ENCODE results near the gene TBXT.
"Not testable (repeated sequence)": the region's sequence is repeated elsewhere in the genome, so short reads cannot be mapped to it uniquely, and the experiment has no call there.

The TBXT gene

GRCh38 chr6:166167801-166168615 lies at the start of gene TBXT:
Gene TBXT (minus strand): TSS chr6:166167851. CDS start chr6:166167591, 260 bp downstream.
- DNase-seq (ENCODE audit: low read depth, low spot score), result no peak

DNA sequence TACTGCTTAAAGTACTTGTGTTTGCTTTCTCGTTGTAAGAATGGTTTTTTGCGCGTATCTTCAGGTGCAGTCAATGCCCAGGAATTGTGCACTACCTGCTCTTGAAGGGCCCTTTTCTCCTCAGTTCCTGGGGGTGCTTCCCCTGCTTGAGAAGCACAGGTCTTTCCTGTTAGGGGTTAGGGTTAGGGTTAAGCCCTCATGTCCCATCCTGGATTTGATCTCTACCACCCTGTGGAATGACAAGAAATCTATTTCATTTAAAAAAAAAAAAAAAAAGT lies 39.6 kb upstream of the TBXT start:
- no peak for DNase-seq (ENCODE audit: low read depth, low spot score)

DNA sequence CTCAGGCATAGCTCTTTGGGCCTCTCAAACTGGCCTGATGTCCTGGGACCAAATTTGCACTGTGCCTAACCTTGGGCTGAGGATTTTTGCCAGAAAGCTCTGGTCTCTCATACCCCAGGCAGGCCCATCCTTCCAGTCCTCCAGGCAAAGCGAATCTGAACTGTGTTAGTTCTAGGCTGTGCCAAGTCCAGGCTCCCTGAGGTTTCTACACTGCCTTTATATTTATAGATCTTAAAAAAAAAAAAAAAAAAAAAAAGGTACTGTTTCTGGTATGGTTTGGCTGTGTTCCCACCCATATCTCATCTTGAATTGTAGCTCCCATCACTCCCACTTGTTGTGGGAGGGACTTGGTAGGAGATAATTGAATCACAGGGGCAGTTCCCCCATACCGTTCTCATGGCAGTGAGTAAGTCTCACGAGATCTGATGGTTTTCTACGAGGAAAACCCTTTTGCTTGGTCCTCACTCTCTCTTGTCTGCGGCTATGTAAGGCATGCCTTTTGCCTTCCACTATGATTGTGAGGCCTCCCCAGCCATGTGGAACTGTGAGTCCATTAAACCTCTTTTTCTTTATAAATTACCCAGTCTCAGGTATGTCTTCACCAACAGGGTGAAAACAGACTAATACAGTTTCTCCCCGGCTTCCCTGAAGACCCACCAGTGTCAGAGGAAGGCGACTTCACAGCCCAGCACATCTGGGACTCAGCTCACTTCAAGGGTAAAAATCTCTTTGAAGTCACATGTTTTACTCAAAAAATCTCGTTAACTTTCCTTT lies 39.0 kb upstream of the TBXT start:
- DNase-seq (ENCODE audit: low read depth, low spot score), result no peak

- no peak for DNase-seq (ENCODE audit: low read depth, low spot score)
Measured at GRCh38 chr6:166206066-166206465, 38.4 kb upstream of the TBXT start.

DNA sequence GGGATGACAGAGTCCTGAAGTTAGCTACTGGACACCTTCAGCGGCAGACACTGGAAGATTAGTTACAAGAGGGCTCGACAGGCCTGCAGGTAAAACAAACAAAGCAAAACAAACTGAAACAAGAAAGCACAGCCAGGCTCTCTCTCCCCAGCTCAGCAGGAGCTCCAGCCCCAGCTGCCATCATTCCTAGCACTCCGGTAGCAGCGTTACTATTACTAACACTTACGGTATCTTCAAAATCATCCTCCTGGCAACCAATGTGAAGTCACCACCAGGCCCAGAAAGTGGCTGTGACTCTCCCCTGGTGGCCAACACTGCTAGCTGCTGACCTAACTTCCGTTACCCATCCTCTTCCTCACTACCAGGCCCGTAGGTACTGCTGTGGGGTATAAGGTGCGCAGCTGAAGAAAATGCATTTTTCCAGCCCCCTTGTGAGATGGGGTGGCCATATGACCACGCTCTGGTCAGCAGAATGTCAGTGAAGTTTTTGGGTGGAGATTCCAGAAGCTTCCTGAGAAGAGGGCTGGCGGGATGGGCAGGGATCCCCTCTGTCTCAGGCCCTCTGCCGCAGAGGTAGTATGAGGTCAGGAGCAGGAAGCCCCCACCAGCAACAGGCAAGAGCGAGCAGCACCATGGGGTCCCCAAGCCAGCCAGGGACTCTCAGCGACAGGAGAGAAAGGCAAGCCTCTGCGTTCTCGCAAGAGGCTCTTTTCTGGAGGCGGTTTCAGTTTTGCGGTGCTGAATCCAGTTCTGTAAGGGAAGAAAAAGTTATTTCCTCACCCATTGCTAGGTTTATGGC lies 37.4 kb upstream of the TBXT start:
- no peak for DNase-seq (ENCODE audit: low read depth, low spot score)

- no peak for DNase-seq (ENCODE audit: low read depth, low spot score)
Measured at GRCh38 chr6:166203641-166204222, 36.1 kb upstream of the TBXT start.

DNA sequence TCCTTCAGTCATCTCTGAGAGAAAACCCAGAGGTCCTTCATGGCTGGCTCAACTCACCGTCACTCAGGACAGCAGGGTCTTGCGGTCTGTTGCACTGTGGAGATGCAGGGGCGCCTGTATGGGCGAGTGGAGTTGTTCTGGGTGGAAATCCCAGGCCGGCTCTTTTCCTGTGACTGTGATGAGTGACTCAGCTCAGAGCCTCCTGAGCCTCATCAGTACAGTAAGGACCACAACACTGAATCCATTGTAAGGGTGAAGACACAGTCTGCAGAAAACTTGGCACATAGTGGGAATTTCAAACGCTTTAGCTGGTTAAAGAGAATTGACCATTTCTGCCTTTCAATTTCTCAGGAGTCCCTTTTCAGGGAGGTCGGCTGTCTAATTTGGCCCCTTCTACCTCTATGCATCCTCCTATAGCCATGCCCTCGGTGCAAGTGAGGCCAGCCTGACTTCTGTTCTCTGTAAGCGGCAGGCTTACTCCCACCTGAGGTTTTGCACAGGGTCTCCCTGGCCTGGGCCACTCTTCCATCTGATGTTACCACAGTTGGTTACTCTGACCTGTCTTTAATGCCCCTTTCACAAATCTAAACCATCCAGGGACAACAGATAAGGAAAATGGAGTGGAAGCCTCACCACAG lies 35.5 kb upstream of the TBXT start:
- DNase-seq (ENCODE audit: low read depth, low spot score), result no peak

DNA sequence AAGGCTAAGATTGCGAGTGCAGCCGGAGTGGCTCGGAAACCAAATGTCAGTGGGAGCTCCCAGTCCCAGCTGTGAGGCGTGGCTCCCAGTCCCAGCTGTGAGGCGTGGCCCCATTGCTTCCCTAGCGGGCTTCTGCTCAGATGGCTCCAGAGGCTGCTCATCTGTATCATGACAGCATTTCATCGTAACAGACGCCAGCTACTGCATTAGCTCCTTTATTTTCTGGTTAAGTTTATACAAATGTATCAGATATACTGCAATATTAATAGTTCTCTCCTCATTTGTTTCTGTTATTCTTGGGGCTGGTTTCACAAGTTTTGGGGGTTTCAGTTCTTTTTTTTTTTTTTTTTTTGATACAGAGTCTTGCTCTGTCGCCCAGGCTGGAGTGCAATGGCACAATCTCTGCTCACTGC lies 34.7 kb upstream of the TBXT start:
- DNase-seq (ENCODE audit: low read depth, low spot score), result no peak

DNA sequence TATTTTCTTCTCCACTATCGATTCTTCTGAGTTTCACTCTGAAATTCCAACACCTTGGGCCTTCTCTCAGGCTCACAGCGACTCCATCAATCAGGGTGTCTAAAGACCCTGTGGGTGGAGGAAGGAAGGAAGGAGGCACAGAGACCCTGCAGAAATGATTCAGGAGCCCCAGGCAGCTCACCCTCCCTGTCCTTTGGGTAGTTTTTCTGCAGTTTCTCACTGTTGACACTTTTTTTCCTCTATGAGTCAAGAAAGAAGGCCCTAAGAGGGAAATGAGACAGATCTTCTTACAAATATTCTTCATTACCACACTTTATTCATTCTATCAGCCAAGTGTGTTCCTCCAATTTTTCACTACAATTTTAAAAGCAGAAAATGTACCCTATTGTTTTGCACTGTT lies 34.2 kb upstream of the TBXT start:
- no peak for DNase-seq (ENCODE audit: low read depth, low spot score)

DNA sequence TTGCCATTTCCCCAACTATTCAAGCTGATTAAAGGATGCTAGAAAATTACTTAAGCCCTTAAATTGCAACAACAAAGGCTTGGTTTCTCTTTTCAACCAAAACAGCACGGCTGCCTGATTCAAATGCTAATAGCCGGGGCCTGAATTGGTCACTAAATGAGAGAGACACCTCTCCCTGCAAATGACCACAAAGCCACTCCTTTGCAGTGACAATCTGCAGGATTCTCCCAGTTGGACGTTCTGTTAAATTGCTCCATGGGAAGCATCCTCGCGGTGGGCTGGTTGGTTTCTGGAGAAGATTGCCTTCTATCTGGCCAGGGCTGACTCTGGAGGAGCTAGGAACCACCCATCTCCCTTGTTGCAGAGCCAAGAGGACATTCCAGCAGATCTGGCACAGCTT lies 29.7 kb upstream of the TBXT start:
- no peak for DNase-seq (ENCODE audit: low read depth, low spot score)

- DNase-seq (ENCODE audit: low read depth, low spot score), result no peak
Measured at GRCh38 chr6:166195860-166196238, 28.2 kb upstream of the TBXT start.

DNA sequence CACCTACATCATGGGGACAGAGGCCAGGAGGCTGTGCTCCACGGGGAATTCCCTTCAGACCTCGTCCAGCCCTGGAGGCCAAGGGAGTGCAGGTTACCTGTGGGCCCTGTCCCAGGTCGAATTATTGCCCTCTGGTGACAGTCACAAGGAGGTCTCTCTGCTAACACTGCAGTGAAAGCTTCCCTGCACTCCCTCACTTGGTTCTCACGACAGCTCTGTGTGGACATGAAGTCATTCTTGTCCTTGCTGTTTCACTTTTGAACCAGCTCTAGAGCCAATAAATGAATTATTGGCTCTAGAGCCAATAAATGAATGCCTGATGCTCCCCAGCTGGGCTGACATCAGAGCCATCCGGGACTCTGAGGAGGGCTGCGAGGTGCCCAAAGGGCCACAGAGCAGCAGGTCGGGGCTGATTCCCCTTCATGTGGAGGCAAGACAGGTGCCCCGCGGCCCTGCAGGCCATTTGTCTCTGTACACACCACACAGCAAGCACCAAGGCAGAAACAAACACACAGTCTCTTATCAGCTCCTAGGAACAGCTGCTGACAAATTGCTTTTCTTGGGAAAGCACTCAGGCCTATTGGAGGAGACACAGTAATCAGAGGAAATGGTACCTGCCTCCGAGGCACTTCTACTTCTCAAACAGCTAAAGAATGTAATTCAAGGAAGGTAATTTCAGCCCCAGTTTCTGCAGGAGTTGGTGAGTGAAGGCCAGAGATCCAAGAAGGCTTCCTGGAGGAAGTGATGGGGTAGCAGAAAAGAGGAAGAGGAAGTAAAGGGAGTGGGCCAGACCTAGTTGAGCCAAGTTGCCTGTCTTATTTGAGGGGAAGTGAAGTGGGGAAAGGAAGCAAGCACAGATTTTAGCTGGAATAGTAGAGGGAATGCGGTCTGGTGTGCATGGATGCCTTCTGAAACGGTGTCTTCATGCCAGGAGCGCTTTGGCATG lies 27.5 kb upstream of the TBXT start:
- no peak for DNase-seq (ENCODE audit: low read depth, low spot score)

DNA sequence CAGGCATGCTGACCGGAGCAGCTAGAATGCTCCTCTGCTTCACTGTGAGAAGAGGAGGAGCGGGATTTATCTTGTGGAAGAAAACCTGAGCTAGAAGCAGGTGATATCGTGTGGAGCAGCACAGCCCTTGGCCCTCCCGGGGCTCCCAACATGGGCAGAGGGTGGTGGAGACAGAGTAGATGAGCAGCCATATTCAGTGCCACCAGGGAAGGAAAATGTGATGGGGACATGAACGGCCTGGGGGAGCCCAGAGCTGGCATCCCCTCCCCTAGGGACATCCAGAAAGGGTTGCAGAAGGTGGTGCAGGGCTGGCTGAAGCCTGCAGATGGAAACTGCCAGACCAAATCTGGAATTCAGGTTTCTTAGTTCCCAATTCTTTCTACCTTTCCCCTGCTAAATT lies 24.9 kb upstream of the TBXT start:
- no peak for DNase-seq (ENCODE audit: low read depth, low spot score)

- no peak for DNase-seq (ENCODE audit: low read depth, low spot score)
Measured at GRCh38 chr6:166192136-166192535, 24.5 kb upstream of the TBXT start.

DNA sequence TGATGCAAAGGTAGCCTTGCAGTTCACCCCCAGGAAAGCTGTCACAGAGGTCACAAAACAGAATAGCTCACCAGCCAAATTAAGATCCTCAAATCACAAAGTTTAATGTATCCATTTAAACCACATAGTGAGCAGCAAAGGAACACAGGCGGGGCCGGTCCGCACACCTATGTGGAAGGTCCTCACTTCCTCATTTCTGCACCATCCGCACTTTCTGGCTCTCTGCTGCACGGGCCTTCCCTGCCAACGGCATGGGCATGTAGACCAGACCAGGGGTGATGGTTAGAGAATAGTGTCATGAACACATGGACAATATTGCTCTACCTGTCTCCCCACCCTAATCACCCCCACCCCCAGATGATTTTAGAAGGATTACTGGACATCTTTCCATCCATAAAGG lies 12.1 kb upstream of the TBXT start:
- DNase-seq (ENCODE audit: low read depth, low spot score), result no peak

DNA sequence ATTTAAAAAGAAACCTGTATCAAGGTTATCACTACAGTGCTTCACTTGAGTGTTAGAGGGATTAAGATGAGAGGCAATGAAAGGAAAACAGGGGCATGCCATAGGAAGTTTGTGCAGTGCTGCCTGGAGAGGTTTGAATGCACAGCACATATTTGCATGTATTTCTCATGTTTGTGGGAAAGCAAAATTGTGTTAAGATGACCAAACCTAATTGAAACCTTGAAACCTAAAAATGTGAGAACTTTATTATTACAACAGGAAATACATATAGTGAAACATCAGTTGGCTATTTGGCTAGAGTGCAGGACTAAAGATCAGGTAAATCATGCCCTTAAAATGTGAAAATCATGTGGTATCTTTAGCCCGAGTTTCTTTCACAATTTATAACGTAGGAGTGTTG lies 8.5 kb upstream of the TBXT start:
- no peak for DNase-seq (ENCODE audit: low read depth, low spot score)

- DNase-seq (ENCODE audit: low read depth, low spot score), result not testable (repeated sequence)
Measured at GRCh38 chr6:166175093-166175492, 7.4 kb upstream of the TBXT start.

DNA sequence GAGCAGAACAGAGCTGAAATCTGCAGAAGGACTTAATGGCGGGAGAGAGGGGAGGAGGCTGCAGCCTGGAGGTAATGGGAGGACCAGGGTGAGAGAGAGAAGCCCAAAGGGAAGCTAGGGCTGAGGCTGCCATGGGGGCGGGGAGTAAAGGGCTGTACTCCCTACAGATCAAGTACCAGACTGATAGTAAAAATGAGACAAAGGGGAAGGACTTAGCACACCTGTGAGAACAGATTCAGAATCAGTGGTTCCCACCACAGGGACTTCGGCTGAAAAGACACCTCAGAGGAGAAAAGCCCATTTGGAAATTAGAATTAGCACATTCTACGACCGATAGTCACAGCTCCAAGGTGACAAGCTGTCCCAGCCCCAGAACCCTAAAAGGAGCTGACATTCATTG lies 6.4 kb upstream of the TBXT start:
- no peak for DNase-seq (ENCODE audit: low read depth, low spot score)

GRCh38 chr6:166173281-166173951 lies 5.8 kb upstream of the TBXT start:
- DNase-seq (ENCODE audit: low read depth, low spot score), result no peak

DNA sequence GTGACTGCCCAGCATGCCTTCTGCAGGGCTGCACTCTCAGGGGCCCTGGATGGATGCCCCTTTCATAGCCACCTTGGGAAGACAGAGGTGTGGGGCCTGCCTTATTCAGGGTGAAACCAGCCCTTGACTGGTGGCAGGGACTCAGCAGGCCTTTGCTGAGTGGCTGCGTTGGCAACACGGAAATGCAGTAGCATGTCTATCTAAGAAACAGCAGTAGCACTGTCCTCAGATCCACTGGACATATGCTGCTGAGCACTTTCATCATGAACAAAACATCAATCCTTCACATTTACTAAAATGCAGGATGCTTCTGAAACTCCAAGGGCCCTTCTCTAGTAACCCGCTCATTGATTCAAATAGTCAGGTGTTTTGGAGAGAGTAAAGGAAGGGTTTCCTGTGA lies 4.9 kb upstream of the TBXT start:
- no peak for DNase-seq (ENCODE audit: low read depth, low spot score)

Measured in smooth muscle cell of the brain vasculature (primary cell).